HepG2 (cell line): ENCODE measurements around the gene TENM3.

ENCODE experiments used
- ARID2 ChIP-seq: sonication (generic); formaldehyde crosslinking; IDR thresholded peaks from 2 replicates; pipeline ENCODE4 v1.8.1; 2022; ENCODE audit warnings: mild to moderate bottlenecking, missing genetic modification reagents, borderline replicate concordance
- BCL6 ChIP-seq: IDR thresholded peaks from 2 replicates; pipeline ENCODE4 v1.6.1; 2016; ENCODE audit warnings: missing genetic modification reagents, missing compliant biosample characterization
- CTCF ChIP-seq: sonication (generic); formaldehyde crosslinking; IDR thresholded peaks from 2 replicates; pipeline ENCODE4 v1.5.0; 2020; ENCODE audit warnings: mild to moderate bottlenecking, missing genetic modification reagents, moderate library complexity
- JUNB ChIP-seq: sonication (generic); formaldehyde crosslinking; IDR thresholded peaks from 2 replicates; pipeline ENCODE4 v1.8.0; 2022; ENCODE audit warnings: missing genetic modification reagents, mild to moderate bottlenecking, borderline replicate concordance
- POLR2A ChIP-seq, 2 experiments: IDR thresholded peaks; 2 replicates each; pipeline ENCODE4 v1.6.1; 2011; ENCODE audit warnings: low read depth in 2 of 2, low read length in 2 of 2, mild to moderate bottlenecking in 1 of 2, moderate library complexity in 1 of 2; ENCODE audit not compliant: insufficient read depth in 1 of 2
- PRDM15 ChIP-seq: sonication (generic); formaldehyde crosslinking; IDR thresholded peaks from 2 replicates; pipeline ENCODE4 v1.4.0; 2020; ENCODE audit warnings: missing genetic modification reagents
- SP4 ChIP-seq: sonication (generic); formaldehyde crosslinking; IDR thresholded peaks from 2 replicates; pipeline ENCODE4 v1.8.1; 2023; ENCODE audit warnings: mild to moderate bottlenecking, missing genetic modification reagents

- TF ChIP-seq SP4 (no peak), PRDM15 (CRISPR knock-in tag) (no peak), ARID2 (CRISPR knock-in tag) (no peak), CTCF (CRISPR knock-in tag) (no peak), JUNB (CRISPR knock-in tag) (no peak), BCL6 (CRISPR knock-in tag) (no peak), POLR2A (IDR thresholded peaks at IDR 0.05; ENCODE audit: insufficient read depth in 1 of 2, low read depth in 2 of 2, low read length in 2 of 2) (no peak)
Observed at GRCh38 chr4:182307746-182308145, 64.5 kb downstream of the TENM3 start.
